Neural progenitor cell (in vitro differentiated cells): Measurements from ENCODE around the gene CHMP5.

Experiments used
- EZH2 ChIP-seq: fragments of 200-600 bp; sonication (generic); IDR thresholded peaks from 2 replicates; pipeline ENCODE4 v1.6.1; 2017; ENCODE audit warnings: antibody characterized with exemption, mild to moderate bottlenecking, moderate library complexity
- EZH2phosphoT487 ChIP-seq: fragments of 200-600 bp; sonication (generic); IDR thresholded peaks from 2 replicates; pipeline ENCODE4 v1.6.1; 2017; ENCODE audit warnings: antibody characterized with exemption
- TF ChIP-seq, protein P1 (sequence below): fragments of 200-600 bp; sonication (generic); IDR thresholded peaks from 2 replicates; pipeline ENCODE4 v1.5.1; 2017; ENCODE audit warnings: antibody characterized with exemption, mild to moderate bottlenecking

DNA sequence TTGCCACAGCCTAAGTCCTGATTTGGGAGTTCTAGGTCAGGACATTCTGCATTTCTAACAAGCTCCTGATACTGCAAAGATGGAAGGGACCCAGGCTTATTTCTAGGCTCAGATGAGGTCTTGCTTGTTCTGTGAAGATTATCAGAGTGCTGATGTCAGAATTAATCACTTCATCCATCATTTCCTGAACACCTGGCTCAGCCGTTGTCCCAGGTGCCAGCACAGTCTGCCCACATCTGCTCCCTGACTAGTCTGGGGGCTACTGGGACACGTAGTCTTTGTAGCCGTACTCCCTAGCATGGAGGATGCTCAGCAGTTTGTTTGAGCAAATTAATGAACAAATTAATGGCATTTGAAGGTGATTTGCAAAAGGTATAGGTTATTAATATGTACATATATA, 42.8 kb upstream of the CHMP5 start:
- TF ChIP-seq, protein P1, sequence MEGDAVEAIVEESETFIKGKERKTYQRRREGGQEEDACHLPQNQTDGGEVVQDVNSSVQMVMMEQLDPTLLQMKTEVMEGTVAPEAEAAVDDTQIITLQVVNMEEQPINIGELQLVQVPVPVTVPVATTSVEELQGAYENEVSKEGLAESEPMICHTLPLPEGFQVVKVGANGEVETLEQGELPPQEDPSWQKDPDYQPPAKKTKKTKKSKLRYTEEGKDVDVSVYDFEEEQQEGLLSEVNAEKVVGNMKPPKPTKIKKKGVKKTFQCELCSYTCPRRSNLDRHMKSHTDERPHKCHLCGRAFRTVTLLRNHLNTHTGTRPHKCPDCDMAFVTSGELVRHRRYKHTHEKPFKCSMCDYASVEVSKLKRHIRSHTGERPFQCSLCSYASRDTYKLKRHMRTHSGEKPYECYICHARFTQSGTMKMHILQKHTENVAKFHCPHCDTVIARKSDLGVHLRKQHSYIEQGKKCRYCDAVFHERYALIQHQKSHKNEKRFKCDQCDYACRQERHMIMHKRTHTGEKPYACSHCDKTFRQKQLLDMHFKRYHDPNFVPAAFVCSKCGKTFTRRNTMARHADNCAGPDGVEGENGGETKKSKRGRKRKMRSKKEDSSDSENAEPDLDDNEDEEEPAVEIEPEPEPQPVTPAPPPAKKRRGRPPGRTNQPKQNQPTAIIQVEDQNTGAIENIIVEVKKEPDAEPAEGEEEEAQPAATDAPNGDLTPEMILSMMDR, result no peak
- TF ChIP-seq EZH2phosphoT487 (no peak), EZH2 (no peak)
